ENCODE results near the gene BRSK2.
"Not testable (repeated sequence)": the region's sequence is repeated elsewhere in the genome, so short reads cannot be mapped to it uniquely, and the experiment has no call there.

The BRSK2 gene

GRCh38 chr11:1346669-1347390 lies 42.9 kb upstream of the BRSK2 start (continued):
- no peak for TF ChIP-seq ATF2 (tag by site-specific recombination; IDR thresholded peaks at IDR 0.05; ENCODE audit: low read depth)

- H3K27ac ChIP-seq (ENCODE audit: extremely low read depth, low read depth, low read length); POLR2A ChIA-PET; H3K36me3 ChIP-seq (ENCODE audit: control insufficient read depth in 2 of 2, insufficient read depth in 1 of 2, low read length in 2 of 2); CTCF ChIA-PET; H3K4me3 ChIP-seq (ENCODE audit: low read depth, low read length); H3K9me3 ChIP-seq (ENCODE audit: control insufficient read depth, insufficient read depth, low read depth, low read length); H3K4me1 ChIP-seq (ENCODE audit: control insufficient read depth, insufficient read depth, low read length): not testable (repeated sequence)
Measured at GRCh38 chr11:1347411-1347999, 42.2 kb upstream of the BRSK2 start.

- no peak overlapping the region for H3K4me3 ChIP-seq (ENCODE audit: low read depth, low read length)
- ChIA-PET POLR2A (no interaction called here), CTCF (no interaction called here)
- H3K27ac ChIP-seq (ENCODE audit: extremely low read depth, low read depth, low read length), result no peak overlapping the region
- no peaks in the 10 kb centered on the region for H3K4me1 ChIP-seq (ENCODE audit: control insufficient read depth, insufficient read depth, low read length)
- TF ChIP-seq ZBTB17 (tag by site-specific recombination; IDR thresholded peaks at IDR 0.05) (no peak), ZSCAN16 (tag by site-specific recombination; IDR thresholded peaks at IDR 0.05) (no peak), ELK4 (IDR thresholded peaks at IDR 0.05; ENCODE audit: borderline replicate concordance, low read depth, low read length) (no peak), GLIS1 (tag by site-specific recombination; IDR thresholded peaks at IDR 0.05) (no peak), ZFP69B (tag by site-specific recombination; IDR thresholded peaks at IDR 0.05) (no peak), ZNF391 (tag by site-specific recombination; IDR thresholded peaks at IDR 0.05; ENCODE audit: borderline replicate concordance, low read depth) (no peak), ZNF768 (tag by site-specific recombination; IDR thresholded peaks at IDR 0.05) (no peak), ZNF335 (tag by site-specific recombination; conservative IDR thresholded peaks at IDR 0.05) (no peak), PRDM1 (tag by site-specific recombination; IDR thresholded peaks at IDR 0.05) (no peak), PRDM4 (tag by site-specific recombination; IDR thresholded peaks at IDR 0.05) (no peak), ZNF473 (tag by site-specific recombination; IDR thresholded peaks at IDR 0.05) (no peak), ZNF76 (tag by site-specific recombination; IDR thresholded peaks at IDR 0.05; ENCODE audit: borderline replicate concordance, low read depth) (no peak), ZNF146 (tag by site-specific recombination; IDR thresholded peaks at IDR 0.05) (no peak), REPIN1 (tag by site-specific recombination; IDR thresholded peaks at IDR 0.05; ENCODE audit: low read depth) (no peak), ZNF223 (tag by site-specific recombination; IDR thresholded peaks at IDR 0.05) (no peak)
- no peaks in the 10 kb centered on the region for H3K36me3 ChIP-seq (ENCODE audit: control insufficient read depth in 2 of 2, insufficient read depth in 1 of 2, low read length in 2 of 2)
- no peaks in the 10 kb centered on the region for H3K9me3 ChIP-seq (ENCODE audit: control insufficient read depth, insufficient read depth, low read depth, low read length)
Measured at GRCh38 chr11:1348146-1348795, 41.5 kb upstream of the BRSK2 start.

Data from HEK293 (cell line).